ENCODE data around the gene DCBLD2. TPM values are rescaled to one million over a fixed set of nuclear protein-coding genes. Genes with fewer than 3 reads are reported as not detected.

The DCBLD2 gene
- total RNA-seq, 1 experiment from 2014 or later: 112 TPM

GRCh38 chr3:98829246-98829832 is 72.2 kb downstream of the DCBLD2 start:
- Histone ChIP-seq H3K36me3 (ENCODE audit: low read depth) (peaks cover 17% of the 10 kb centered on the region), H3F3A (ENCODE audit: insufficient read depth, low read depth) (peaks cover 31% of the 10 kb centered on the region; the same call in 1 of the 2 replicates), H3K4me3 (no peak overlapping the region), H3K9me3 (ENCODE audit: insufficient read depth, low read depth) (peaks cover 34% of the 10 kb centered on the region), H4K20me1 (ENCODE audit: insufficient read depth) (no peaks in the 10 kb centered on the region), H3K79me2 (ENCODE audit: low read depth) (no peaks in the 10 kb centered on the region), H3K4me1 (replicated peaks; ENCODE audit: insufficient read depth) (no peaks in the 10 kb centered on the region), H3K27ac (no peak overlapping the region), H3K4me2 (no peak overlapping the region), H3K9me2 (ENCODE audit: insufficient read depth) (no peaks in the 10 kb centered on the region), H2AFZ (no peak overlapping the region), H3K27me3 (ENCODE audit: insufficient read depth, low read depth) (no peaks in the 10 kb centered on the region)
- ChIA-PET CTCF (interaction anchor here (0.6 kb wide), 1 partner anchor 56 kb away, joined by 3 read pairs; no protein-coding TSS in a partner anchor), POLR2A (ENCODE audit: unreplicated experiment) (no interaction called here)
- no peak for DNase-seq
- no TSS peak for BruUV-seq (replicated peaks)
- intact Hi-C loops (cut with micrococcal nuclease; ENCODE audit: unreplicated experiment): no loop called here
- TF ChIP-seq EZH2 (IDR thresholded peaks at IDR 0.05; ENCODE audit: low read depth) (no peak), CTCF (conservative IDR thresholded peaks at IDR 0.05) (no peak)

GRCh38 chr3:98827221-98827920 is 74.1 kb downstream of the DCBLD2 start:
- Histone ChIP-seq H3K27ac (no peak overlapping the region), H3K4me3 (no peak overlapping the region), H2AFZ (no peak overlapping the region), H3K36me3 (ENCODE audit: low read depth) (0 out of 2 replicates have a peak, but pooled peaks cover 17% of the 10 kb centered on the region), H3K9me2 (ENCODE audit: insufficient read depth) (no peaks in the 10 kb centered on the region), H3K27me3 (ENCODE audit: insufficient read depth, low read depth) (no peaks in the 10 kb centered on the region), H4K20me1 (ENCODE audit: insufficient read depth) (no peaks in the 10 kb centered on the region), H3K79me2 (ENCODE audit: low read depth) (no peaks in the 10 kb centered on the region), H3K4me1 (replicated peaks; ENCODE audit: insufficient read depth) (no peaks in the 10 kb centered on the region), H3K4me2 (no peak overlapping the region), H3F3A (ENCODE audit: insufficient read depth, low read depth) (peaks cover 17% of the 10 kb centered on the region; the same call in 1 of the 2 replicates), H3K9me3 (ENCODE audit: insufficient read depth, low read depth) (peaks cover 21% of the 10 kb centered on the region)
- ChIA-PET POLR2A (ENCODE audit: unreplicated experiment) (no interaction called here), CTCF (no interaction called here)
- intact Hi-C loops (cut with micrococcal nuclease; ENCODE audit: unreplicated experiment): no loop called here
- BruUV-seq (replicated peaks): no TSS peak
- TF ChIP-seq EZH2 (IDR thresholded peaks at IDR 0.05; ENCODE audit: low read depth) (no peak), CTCF (conservative IDR thresholded peaks at IDR 0.05) (no peak)
- DNase-seq: no peak

GRCh38 chr3:98826126-98826525 is 75.4 kb downstream of the DCBLD2 start:
- ChIA-PET CTCF (no interaction called here), POLR2A (ENCODE audit: unreplicated experiment) (no interaction called here)
- no peaks in the 10 kb centered on the region for H3K4me1 ChIP-seq (replicated peaks; ENCODE audit: insufficient read depth)
- no peak overlapping the region for H2AFZ ChIP-seq
- BruUV-seq (replicated peaks): no TSS peak
- 0 out of 2 replicates have a peak, but pooled peaks cover 17% of the 10 kb centered on the region for H3K36me3 ChIP-seq (ENCODE audit: low read depth)
- H3F3A ChIP-seq (ENCODE audit: insufficient read depth, low read depth): peaks cover 20% of the 10 kb centered on the region; the same call in 1 of the 2 replicates
- TF ChIP-seq CTCF (conservative IDR thresholded peaks at IDR 0.05): no peak
- TF ChIP-seq EZH2 (IDR thresholded peaks at IDR 0.05; ENCODE audit: low read depth): no peak
- H3K4me3 ChIP-seq: no peak overlapping the region
- no peaks in the 10 kb centered on the region for H4K20me1 ChIP-seq (ENCODE audit: insufficient read depth)
- H3K4me2 ChIP-seq: no peak overlapping the region
- intact Hi-C loops (cut with micrococcal nuclease; ENCODE audit: unreplicated experiment): no loop called here
- H3K9me2 ChIP-seq (ENCODE audit: insufficient read depth): no peaks in the 10 kb centered on the region
- H3K27ac ChIP-seq: no peak overlapping the region
- DNase-seq: no peak
- no peaks in the 10 kb centered on the region for H3K79me2 ChIP-seq (ENCODE audit: low read depth)
- H3K9me3 ChIP-seq (ENCODE audit: insufficient read depth, low read depth): peaks cover 16% of the 10 kb centered on the region
- no peaks in the 10 kb centered on the region for H3K27me3 ChIP-seq (ENCODE audit: insufficient read depth, low read depth)
